SK-N-SH (cell line): Measurements from ENCODE around the gene SHB.

Experiments used
- IRF3 ChIP-seq: fragments of 150-350 bp; IDR thresholded peaks from 2 replicates; pipeline ENCODE4 v1.6.1; 2016; ENCODE audit warnings: mild to moderate bottlenecking, low read depth, low read length
- MAX ChIP-seq: IDR thresholded peaks from 2 replicates; pipeline ENCODE4 v1.4.0; 2012; ENCODE audit warnings: low read depth
- POLR2AphosphoS5 ChIP-seq: IDR thresholded peaks from 2 replicates; pipeline ENCODE4 v1.6.1; 2012; ENCODE audit warnings: low read depth, low read length
- REST ChIP-seq: IDR thresholded peaks from 2 replicates; pipeline ENCODE4 v1.6.1; 2012; ENCODE audit warnings: mild to moderate bottlenecking, low read depth, low read length, moderate library complexity
- RXRA ChIP-seq: IDR thresholded peaks from 2 replicates; pipeline ENCODE4 v1.4.0; 2012; ENCODE audit warnings: low read depth, mild to moderate bottlenecking, borderline replicate concordance

- no peak for TF ChIP-seq REST
- TF ChIP-seq POLR2AphosphoS5, result no peak
- no peak for TF ChIP-seq MAX
- TF ChIP-seq RXRA, result no peak
- no peak for TF ChIP-seq IRF3
These were observed 62.9 kb downstream of the SHB start for GRCh38 chr9:38006163-38006562.
